H9 (cell line): ENCODE results near the gene GALNT2. TPM values are rescaled to one million over a fixed set of nuclear protein-coding genes. Genes with fewer than 3 reads are reported as not detected.
A peak's percentile ranks its signal among the peaks of the same experiment; 100 is the strongest.

ENCODE experiments used
- DNase-seq: peaks from one replicate; pipeline ENCODE4 v3.0.0-alpha.2; 2017
- H2AFZ ChIP-seq: one replicate; pipeline ENCODE4 v1.6.1; 2013; ENCODE audit warnings: mild to moderate bottlenecking, low read length, control low read depth, moderate library complexity
- H2AK5ac ChIP-seq: 2 replicates; pipeline ENCODE4 v1.6.1; 2013; ENCODE audit warnings: low read length, control low read depth, mixed read lengths; ENCODE audit not compliant: insufficient read length
- H2BK120ac ChIP-seq: one replicate; pipeline ENCODE4 v1.6.1; 2013; ENCODE audit warnings: low read depth, mild to moderate bottlenecking, low read length, control low read depth, inconsistent platforms; ENCODE audit not compliant: poor library complexity, severe bottlenecking
- H2BK12ac ChIP-seq: 2 replicates; pipeline ENCODE4 v1.6.1; 2013; ENCODE audit warnings: low read length, control low read depth, mixed read lengths, low read depth; ENCODE audit not compliant: insufficient read length
- H2BK15ac ChIP-seq: 2 replicates; pipeline ENCODE4 v1.6.1; 2013; ENCODE audit warnings: low read depth, low read length, control low read depth
- H2BK20ac ChIP-seq: one replicate; pipeline ENCODE4 v1.6.1; 2013; ENCODE audit warnings: low read depth, mild to moderate bottlenecking, low read length, control low read depth, inconsistent platforms; ENCODE audit not compliant: poor library complexity, severe bottlenecking
- H2BK5ac ChIP-seq: 2 replicates; pipeline ENCODE4 v1.6.1; 2013; ENCODE audit warnings: low read length, control low read depth, mixed read lengths; ENCODE audit not compliant: insufficient read length
- H3K14ac ChIP-seq: 2 replicates; pipeline ENCODE4 v1.6.1; 2013; ENCODE audit warnings: low read length, control low read depth; ENCODE audit not compliant: insufficient read depth
- H3K18ac ChIP-seq: 2 replicates; pipeline ENCODE4 v1.6.1; 2013; ENCODE audit warnings: low read depth, mild to moderate bottlenecking, mixed read lengths, low read length, control low read depth; ENCODE audit not compliant: insufficient read length
- H3K23ac ChIP-seq: 2 replicates; pipeline ENCODE4 v1.6.1; 2013; ENCODE audit warnings: low read length, control low read depth, mixed read lengths, low read depth; ENCODE audit not compliant: insufficient read length
- H3K23me2 ChIP-seq: 2 replicates; pipeline ENCODE4 v1.6.1; 2013; ENCODE audit warnings: low read depth, mild to moderate bottlenecking, mixed read lengths, low read length, control low read depth; ENCODE audit not compliant: insufficient read length, poor library complexity, severe bottlenecking
- H3K27ac ChIP-seq: 2 replicates; pipeline ENCODE4 v1.5.1; 2013; ENCODE audit warnings: low read length, control low read depth, mixed read lengths, low read depth; ENCODE audit not compliant: insufficient read length
- H3K27me3 ChIP-seq: 2 replicates; pipeline ENCODE4 v1.6.1; 2013; ENCODE audit warnings: low read length, control low read depth, inconsistent platforms; ENCODE audit not compliant: insufficient read depth
- H3K4ac ChIP-seq: 2 replicates; pipeline ENCODE4 v1.6.1; 2013; ENCODE audit warnings: low read depth, mild to moderate bottlenecking, control low read depth, inconsistent platforms, low read length, moderate library complexity
- H3K4me1 ChIP-seq: 2 replicates; pipeline ENCODE4 v1.6.1; 2013; ENCODE audit warnings: low read length, control low read depth, inconsistent platforms; ENCODE audit not compliant: insufficient read depth
- H3K4me2 ChIP-seq: 2 replicates; pipeline ENCODE4 v1.6.1; 2013; ENCODE audit warnings: low read length, control low read depth, mixed read lengths; ENCODE audit not compliant: insufficient read length, insufficient read depth
- H3K56ac ChIP-seq: 2 replicates; pipeline ENCODE4 v1.6.1; 2013; ENCODE audit warnings: low read depth, mild to moderate bottlenecking, mixed read lengths, low read length, control low read depth; ENCODE audit not compliant: insufficient read length
- H3K79me1 ChIP-seq: 2 replicates; pipeline ENCODE4 v1.6.1; 2013; ENCODE audit warnings: low read depth, mild to moderate bottlenecking, moderate library complexity, low read length, control low read depth, inconsistent platforms; ENCODE audit not compliant: insufficient read depth, poor library complexity, severe bottlenecking
- H3K79me2 ChIP-seq: 2 replicates; pipeline ENCODE4 v1.6.1; 2013; ENCODE audit warnings: low read length, control low read depth, inconsistent platforms; ENCODE audit not compliant: insufficient read depth
- H3K9ac ChIP-seq: 2 replicates; pipeline ENCODE4 v1.6.1; 2013; ENCODE audit warnings: low read length, control low read depth, mixed read lengths; ENCODE audit not compliant: insufficient read length; ENCODE audit errors: extremely low read depth
- H3K9me3 ChIP-seq: one replicate; pipeline ENCODE4 v1.6.1; 2013; ENCODE audit warnings: low read depth, low read length, inconsistent platforms; ENCODE audit not compliant: control insufficient read depth
- H3T11ph ChIP-seq: one replicate; pipeline ENCODE4 v1.6.1; 2013; ENCODE audit warnings: mild to moderate bottlenecking, low read length, control low read depth, inconsistent platforms
- H4K20me1 ChIP-seq: one replicate; pipeline ENCODE4 v1.6.1; 2013; ENCODE audit not compliant: control insufficient read depth, insufficient read length, insufficient read depth
- H4K5ac ChIP-seq: 2 replicates; pipeline ENCODE4 v1.6.1; 2013; ENCODE audit warnings: low read depth, mild to moderate bottlenecking, mixed read lengths, low read length, control low read depth; ENCODE audit not compliant: insufficient read length
- H4K8ac ChIP-seq: replicated peaks from 2 replicates; pipeline ENCODE4 v1.6.1; 2013; ENCODE audit warnings: low read length, control low read depth, mixed read lengths, low read depth; ENCODE audit not compliant: insufficient read length
- H4K91ac ChIP-seq: 2 replicates; pipeline ENCODE4 v1.6.1; 2013; ENCODE audit warnings: low read depth, mild to moderate bottlenecking, moderate library complexity, mixed read lengths, low read length, control low read depth; ENCODE audit not compliant: insufficient read length
- H3K27ac Mint-ChIP-seq, 3 experiments: 2 replicates in 2 of 3; 3 replicates in 1 of 3; pipeline ENCODE4 v1.8.0; 2020 to 2021; ENCODE audit warnings: mixed read lengths in 3 of 3, mild to moderate bottlenecking in 1 of 3, moderate library complexity in 1 of 3
- H3K27me3 Mint-ChIP-seq: 2 replicates; pipeline ENCODE4 v1.8.0; 2021; ENCODE audit warnings: low read depth, mild to moderate bottlenecking, moderate library complexity, mixed read lengths
- H3K36me3 Mint-ChIP-seq, 3 experiments: 2 replicates in 2 of 3; 3 replicates in 1 of 3; pipeline ENCODE4 v1.8.0; 2020 to 2021; ENCODE audit warnings: low read depth in 3 of 3, mixed read lengths in 3 of 3; ENCODE audit not compliant: insufficient read depth in 1 of 3
- H3K4me1 Mint-ChIP-seq, 2 experiments: 2 replicates each; pipeline ENCODE4 v1.8.0; 2020; ENCODE audit warnings: mixed read lengths in 2 of 2
- H3K4me3 Mint-ChIP-seq, 2 experiments: 2 replicates in 1 of 2; 3 replicates in 1 of 2; pipeline ENCODE4 v1.8.0; 2020 to 2021; ENCODE audit warnings: mild to moderate bottlenecking in 2 of 2, mixed read lengths in 2 of 2, moderate library complexity in 1 of 2
- H3K9me3 Mint-ChIP-seq, 2 experiments: 2 replicates in 1 of 2; 3 replicates in 1 of 2; pipeline ENCODE4 v1.8.0; 2020; ENCODE audit warnings: mild to moderate bottlenecking in 2 of 2, mixed read lengths in 2 of 2, moderate library complexity in 1 of 2
- WGBS: extraction: QIAGEN DNeasy Blood & Tissue Kit; methylation state at CpG from one replicate; pipeline ENCODE4 v1.1.7; 2013; ENCODE audit warnings: missing lambda C conversion rate, low lambda C conversion rate, mixed read lengths; ENCODE audit not compliant: insufficient read length; ENCODE audit errors: extremely low coverage; 5-methylcytosine and 5-hydroxymethylcytosine counted together
- total RNA-seq: library from RNA; stranded (reverse); gene quantifications from 2 replicates; pipeline ENCODE4 v1.2.1, GENCODE V29; 2021
- TF ChIP-seq, protein P1 (sequence below): fragments of 200-600 bp; sonication (generic); conservative IDR thresholded peaks from 3 replicates; pipeline ENCODE4 v1.8.0; 2021; ENCODE audit warnings: antibody characterized with exemption, mild to moderate bottlenecking

Gene GALNT2
- total RNA-seq, 1 experiment from 2014 or later: 57.6 TPM

DNA sequence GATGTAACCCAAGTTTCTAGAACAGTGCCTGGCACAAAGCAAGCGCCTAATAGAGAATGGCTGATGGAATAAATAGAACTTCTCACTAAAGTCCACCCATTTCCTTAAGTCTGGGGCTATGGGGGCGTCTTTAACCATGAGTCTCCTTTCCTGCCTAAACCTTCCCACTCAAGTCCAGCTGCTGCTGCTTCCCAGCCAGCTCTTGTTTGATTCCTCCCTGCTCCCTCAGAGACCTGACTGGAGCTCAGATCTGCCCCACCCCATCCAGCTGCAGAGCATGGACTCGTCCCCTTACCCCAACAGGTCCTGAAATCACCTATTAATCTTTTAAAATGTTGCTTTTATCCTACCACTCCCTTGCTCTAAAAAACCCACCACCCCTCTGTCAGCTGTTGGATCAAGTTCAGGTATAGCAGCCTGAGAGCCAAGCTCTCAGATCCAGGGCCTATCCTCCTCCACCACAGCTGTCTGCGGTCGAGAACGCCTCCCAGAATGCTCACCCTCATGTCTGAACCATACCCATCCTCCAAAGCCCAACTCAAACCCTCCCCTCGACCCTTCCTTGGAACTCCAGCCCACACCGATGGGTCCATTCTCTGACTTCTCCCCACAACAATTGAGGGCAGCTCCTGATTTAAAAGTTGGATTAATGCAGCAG, 12.8 kb upstream of the GALNT2 start:
- no peak overlapping the region for H3K23ac ChIP-seq
- no peak overlapping the region for H3K4ac ChIP-seq
- H3K9me3 ChIP-seq: no peaks in the 10 kb centered on the region
- H3K56ac ChIP-seq: no peak overlapping the region
- no peaks in the 10 kb centered on the region for H3K79me2 ChIP-seq
- no peak overlapping the region for H3K9ac ChIP-seq
- no peak for DNase-seq
- H2BK120ac ChIP-seq: no peak overlapping the region
- H3K9me3 Mint-ChIP-seq: no peaks in the 10 kb centered on the region; a peak in 2 of 5 replicates
- WGBS: no CpG with 5 or more reads among the region's 8 CpGs
- no peak overlapping the region for H4K5ac ChIP-seq
- no peak overlapping the region for H2AK5ac ChIP-seq
- no peak overlapping the region for H4K91ac ChIP-seq
- H2BK20ac ChIP-seq: no peak overlapping the region
- H3K18ac ChIP-seq: no peak overlapping the region
- no peak overlapping the region for H3K4me3 Mint-ChIP-seq
- peaks cover 0 to 7% of the 10 kb centered on the region in 2 experiments; a peak in 2 of 4 replicates for H3K4me1 Mint-ChIP-seq
- H3K27ac ChIP-seq: no peak overlapping the region
- no peak overlapping the region for H3K4me2 ChIP-seq
- peak overlapping the region in 1 of 3 experiments; percentile 9; a peak in 1 of 7 replicates for H3K27ac Mint-ChIP-seq
- H3K14ac ChIP-seq: no peak overlapping the region
- H3K23me2 ChIP-seq: no peaks in the 10 kb centered on the region
- H4K8ac ChIP-seq: no peak overlapping the region
- no peak overlapping the region for H2AFZ ChIP-seq
- H2BK12ac ChIP-seq: no peak overlapping the region
- no peaks in the 10 kb centered on the region for H3K27me3 ChIP-seq
- TF ChIP-seq, protein P1, sequence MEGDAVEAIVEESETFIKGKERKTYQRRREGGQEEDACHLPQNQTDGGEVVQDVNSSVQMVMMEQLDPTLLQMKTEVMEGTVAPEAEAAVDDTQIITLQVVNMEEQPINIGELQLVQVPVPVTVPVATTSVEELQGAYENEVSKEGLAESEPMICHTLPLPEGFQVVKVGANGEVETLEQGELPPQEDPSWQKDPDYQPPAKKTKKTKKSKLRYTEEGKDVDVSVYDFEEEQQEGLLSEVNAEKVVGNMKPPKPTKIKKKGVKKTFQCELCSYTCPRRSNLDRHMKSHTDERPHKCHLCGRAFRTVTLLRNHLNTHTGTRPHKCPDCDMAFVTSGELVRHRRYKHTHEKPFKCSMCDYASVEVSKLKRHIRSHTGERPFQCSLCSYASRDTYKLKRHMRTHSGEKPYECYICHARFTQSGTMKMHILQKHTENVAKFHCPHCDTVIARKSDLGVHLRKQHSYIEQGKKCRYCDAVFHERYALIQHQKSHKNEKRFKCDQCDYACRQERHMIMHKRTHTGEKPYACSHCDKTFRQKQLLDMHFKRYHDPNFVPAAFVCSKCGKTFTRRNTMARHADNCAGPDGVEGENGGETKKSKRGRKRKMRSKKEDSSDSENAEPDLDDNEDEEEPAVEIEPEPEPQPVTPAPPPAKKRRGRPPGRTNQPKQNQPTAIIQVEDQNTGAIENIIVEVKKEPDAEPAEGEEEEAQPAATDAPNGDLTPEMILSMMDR: no peak
- no peak overlapping the region for H2BK5ac ChIP-seq
- H3K79me1 ChIP-seq: no peaks in the 10 kb centered on the region
- no peak overlapping the region for H2BK15ac ChIP-seq
- H3K36me3 Mint-ChIP-seq: no peaks in the 10 kb centered on the region
- no peaks in the 10 kb centered on the region for H3K4me1 ChIP-seq
- H4K20me1 ChIP-seq: no peaks in the 10 kb centered on the region
- peaks cover 2% of the 10 kb centered on the region for H3K27me3 Mint-ChIP-seq
- H3T11ph ChIP-seq: no peak overlapping the region
